MM.1S (cell line): ENCODE data around the gene CACNA1C.

Experiments used
- CTCF ChIP-seq: fragments of 300-600 bp; sonication (generic); IDR thresholded peaks from 2 replicates; pipeline ENCODE4 v1.5.1; 2016; ENCODE audit warnings: antibody characterized with exemption, low read length, mixed read lengths
- EZH2phosphoT487 ChIP-seq: fragments of 300-600 bp; sonication (generic); IDR thresholded peaks from 2 replicates; pipeline ENCODE4 v1.6.1; 2018; ENCODE audit warnings: antibody characterized with exemption, low read length

- TF ChIP-seq EZH2phosphoT487 (no peak), CTCF (no peak)
Measured at GRCh38 chr12:2683283-2684025, 630.7 kb downstream of the CACNA1C start.
